SK-N-MC (cell line): ENCODE measurements around the gene ZNF322.
"Not testable (repeated sequence)": the region's sequence is repeated elsewhere in the genome, so short reads cannot be mapped to it uniquely, and the experiment has no call there.

Source experiments
- DNase-seq: peaks from one replicate; pipeline ENCODE4 v3.0.0-alpha.2; 2011; ENCODE audit warnings: low read depth, low spot score
- H3K27ac ChIP-seq: fragments of 200-600 bp; sonication (generic); 2 replicates; pipeline ENCODE4 v1.5.1; 2016; ENCODE audit warnings: mixed run types
- H3K36me3 ChIP-seq: fragments of 200-600 bp; sonication (generic); 2 replicates; pipeline ENCODE4 v1.6.1; 2017; ENCODE audit warnings: antibody characterized with exemption, low read length, mixed read lengths; ENCODE audit not compliant: insufficient read depth
- H3K4me3 ChIP-seq: fragments of 200-600 bp; sonication (generic); 2 replicates; pipeline ENCODE4 v1.5.1; 2016
- H3K9ac ChIP-seq: fragments of 200-600 bp; sonication (generic); 2 replicates; pipeline ENCODE4 v1.8.0; 2017; ENCODE audit warnings: mixed run types, mixed read lengths; ENCODE audit not compliant: insufficient read length
- H3K9me3 ChIP-seq: fragments of 200-600 bp; sonication (generic); 2 replicates; pipeline ENCODE4 v1.6.1; 2017; ENCODE audit warnings: low read depth, mild to moderate bottlenecking, antibody characterized with exemption, low read length, moderate library complexity, mixed read lengths
- EZH2 ChIP-seq: fragments of 200-600 bp; sonication (generic); IDR thresholded peaks from one replicate; pipeline ENCODE4 v1.6.1; 2017; ENCODE audit warnings: antibody characterized with exemption
- FOXP2 ChIP-seq: optimal IDR thresholded peaks from 2 replicates; pipeline ENCODE3; 2011; ENCODE audit warnings: mild to moderate bottlenecking, moderate library complexity; ENCODE audit not compliant: insufficient read depth; ENCODE audit errors: extremely low read length, control extremely low read depth
- POLR2AphosphoS5 ChIP-seq: IDR thresholded peaks from 2 replicates; pipeline ENCODE4 v1.6.1; 2012; ENCODE audit warnings: mild to moderate bottlenecking, low read depth, low read length, borderline replicate concordance

ZNF322 gene

GRCh38 chr6:26659042-26659999, at the start of gene ZNF322:
TSS of gene ZNF322 (minus strand) at chr6:26659746. CDS start at chr6:26638553, 21,193 bp downstream.
- Histone ChIP-seq H3K4me3 (peak within 1 kb of the TSS; percentile 78), H3K27ac (no peak within 1 kb of the TSS), H3K9me3 (no peaks in the 10 kb centered on the region), H3K36me3 (peaks cover 34% of the 10 kb centered on the region), H3K9ac (peak within 1 kb of the TSS; percentile 87)
- peak; percentile 32 for DNase-seq
- no peak for TF ChIP-seq EZH2
- no peak for TF ChIP-seq FOXP2
- TF ChIP-seq POLR2AphosphoS5: peak; percentile 73; the same call in 1 of the 2 replicates

GRCh38 chr6:26705780-26706179, 46.2 kb upstream of the ZNF322 start:
- not testable (repeated sequence) for DNase-seq, H3K27ac ChIP-seq, H3K9ac ChIP-seq, H3K9me3 ChIP-seq, H3K36me3 ChIP-seq, H3K4me3 ChIP-seq

- not testable (repeated sequence) for H3K27ac ChIP-seq, DNase-seq
Observed at GRCh38 chr6:26705352-26705751, 45.8 kb upstream of the ZNF322 start.

GRCh38 chr6:26701023-26701747, 41.6 kb upstream of the ZNF322 start:
- not testable (repeated sequence) for H3K36me3 ChIP-seq, H3K9me3 ChIP-seq, H3K9ac ChIP-seq, H3K4me3 ChIP-seq, H3K27ac ChIP-seq, DNase-seq

More at GRCh38 chr6:26705352-26705751, 45.8 kb upstream of the ZNF322 start:
- H3K9ac ChIP-seq, H3K4me3 ChIP-seq, H3K9me3 ChIP-seq, H3K36me3 ChIP-seq: not testable (repeated sequence)

- H3K9me3 ChIP-seq, H3K4me3 ChIP-seq, H3K36me3 ChIP-seq, DNase-seq, H3K27ac ChIP-seq, H3K9ac ChIP-seq: not testable (repeated sequence)
Observed at GRCh38 chr6:26697496-26697895, 38.0 kb upstream of the ZNF322 start.

GRCh38 chr6:26689324-26689947, 29.9 kb upstream of the ZNF322 start:
- H3K4me3 ChIP-seq, H3K9me3 ChIP-seq, DNase-seq, H3K9ac ChIP-seq, H3K36me3 ChIP-seq, H3K27ac ChIP-seq: not testable (repeated sequence)

GRCh38 chr6:26682435-26683042, 23.0 kb upstream of the ZNF322 start:
- not testable (repeated sequence) for H3K4me3 ChIP-seq

GRCh38 chr6:26673287-26673686, 13.7 kb upstream of the ZNF322 start:
- H3K27ac ChIP-seq, H3K4me3 ChIP-seq, H3K36me3 ChIP-seq, DNase-seq, H3K9me3 ChIP-seq, H3K9ac ChIP-seq: not testable (repeated sequence)

More at GRCh38 chr6:26682435-26683042, 23.0 kb upstream of the ZNF322 start:
- DNase-seq, H3K27ac ChIP-seq, H3K9ac ChIP-seq, H3K36me3 ChIP-seq, H3K9me3 ChIP-seq: not testable (repeated sequence)

- H3K4me3 ChIP-seq, H3K27ac ChIP-seq, H3K9me3 ChIP-seq, H3K9ac ChIP-seq, H3K36me3 ChIP-seq, DNase-seq: not testable (repeated sequence)
Observed at GRCh38 chr6:26670558-26670957, 11.0 kb upstream of the ZNF322 start.

GRCh38 chr6:26670003-26670402, 10.5 kb upstream of the ZNF322 start:
- H3K9me3 ChIP-seq, DNase-seq, H3K4me3 ChIP-seq, H3K36me3 ChIP-seq, H3K9ac ChIP-seq, H3K27ac ChIP-seq: not testable (repeated sequence)
